KOPT-K1 (cell line): Measurements from ENCODE around the gene FKBP11.

ENCODE experiments used
- H3K27ac ChIP-seq: fragments of 200-600 bp; sonication (generic); 2 replicates; pipeline ENCODE4 v1.5.1; 2016; ENCODE audit warnings: antibody characterized with exemption, mild to moderate bottlenecking, low read depth, low read length; ENCODE audit not compliant: poor library complexity, severe bottlenecking
- H3K36me3 ChIP-seq: fragments of 200-600 bp; sonication (generic); 2 replicates; pipeline ENCODE4 v1.5.1; 2017; ENCODE audit warnings: antibody characterized with exemption, mild to moderate bottlenecking, low read length, moderate library complexity; ENCODE audit not compliant: insufficient read depth
- H3K9me3 ChIP-seq: fragments of 200-600 bp; sonication (generic); 2 replicates; pipeline ENCODE4 v1.5.1; 2017; ENCODE audit warnings: antibody characterized with exemption, low read length, mild to moderate bottlenecking; ENCODE audit not compliant: insufficient read depth, poor library complexity, severe bottlenecking

The FKBP11 gene

DNA sequence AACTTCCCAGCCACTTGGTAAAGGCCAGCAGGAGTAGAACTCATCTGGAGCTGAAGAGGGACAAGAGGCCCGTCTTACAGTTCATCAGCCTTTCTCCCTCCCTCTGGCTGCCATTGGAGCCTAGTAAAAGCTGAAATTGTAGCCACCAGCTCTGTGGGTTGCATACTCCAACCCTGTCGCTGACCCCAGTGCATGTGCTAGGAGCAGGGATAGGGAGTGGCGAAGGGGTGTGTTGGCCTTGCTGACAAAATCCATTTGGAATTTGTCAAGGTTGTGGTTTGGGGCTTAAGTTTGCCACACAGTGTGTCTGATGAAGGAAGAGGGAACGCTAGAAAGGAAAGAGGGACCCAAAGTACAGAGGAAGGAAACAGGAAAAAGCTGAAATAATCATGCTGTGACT is 36.0 kb upstream of the FKBP11 start:
- Histone ChIP-seq H3K36me3 (no peaks in the 10 kb centered on the region), H3K9me3 (no peaks in the 10 kb centered on the region), H3K27ac (no peak overlapping the region)

DNA sequence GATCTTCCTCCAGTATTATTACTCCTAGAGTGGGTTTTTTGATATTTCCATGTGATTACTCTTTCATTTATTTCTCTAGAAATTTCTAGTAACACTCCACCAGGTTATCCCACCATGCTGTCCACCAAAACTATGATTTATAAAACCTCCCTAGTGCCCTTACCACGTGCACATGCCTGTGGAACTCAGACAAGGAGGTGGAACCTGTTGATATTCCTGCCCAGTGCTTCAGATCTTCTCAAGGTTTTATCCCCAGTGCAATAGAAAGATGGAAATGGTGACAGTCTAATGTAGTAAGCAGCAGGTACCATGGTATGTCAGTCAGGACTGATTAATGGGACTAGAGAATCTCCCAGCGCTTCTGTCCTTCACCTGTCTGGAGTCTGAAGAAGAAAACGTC is 35.5 kb upstream of the FKBP11 start:
- Histone ChIP-seq H3K36me3 (no peaks in the 10 kb centered on the region), H3K27ac (no peak overlapping the region), H3K9me3 (no peaks in the 10 kb centered on the region)

DNA sequence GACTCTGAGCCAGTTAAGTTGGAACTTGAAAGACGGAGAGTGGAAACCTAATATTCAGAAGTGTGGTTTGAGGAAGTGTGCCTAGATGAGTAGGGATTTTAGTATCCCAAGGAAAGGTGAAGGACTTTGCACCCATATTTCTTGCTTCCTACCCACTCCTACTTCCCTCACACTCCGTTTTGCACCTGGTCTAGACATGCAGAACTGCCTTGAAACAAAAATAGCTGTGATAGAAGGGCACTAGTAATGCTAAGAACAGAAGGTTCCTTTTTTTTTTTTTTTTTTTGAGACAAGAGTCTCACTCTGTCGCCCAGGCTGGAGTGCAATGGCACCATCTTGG is 32.7 kb upstream of the FKBP11 start:
- Histone ChIP-seq H3K27ac (no peak overlapping the region), H3K9me3 (no peaks in the 10 kb centered on the region), H3K36me3 (peaks cover 18% of the 10 kb centered on the region; the same call in 1 of the 2 replicates)

DNA sequence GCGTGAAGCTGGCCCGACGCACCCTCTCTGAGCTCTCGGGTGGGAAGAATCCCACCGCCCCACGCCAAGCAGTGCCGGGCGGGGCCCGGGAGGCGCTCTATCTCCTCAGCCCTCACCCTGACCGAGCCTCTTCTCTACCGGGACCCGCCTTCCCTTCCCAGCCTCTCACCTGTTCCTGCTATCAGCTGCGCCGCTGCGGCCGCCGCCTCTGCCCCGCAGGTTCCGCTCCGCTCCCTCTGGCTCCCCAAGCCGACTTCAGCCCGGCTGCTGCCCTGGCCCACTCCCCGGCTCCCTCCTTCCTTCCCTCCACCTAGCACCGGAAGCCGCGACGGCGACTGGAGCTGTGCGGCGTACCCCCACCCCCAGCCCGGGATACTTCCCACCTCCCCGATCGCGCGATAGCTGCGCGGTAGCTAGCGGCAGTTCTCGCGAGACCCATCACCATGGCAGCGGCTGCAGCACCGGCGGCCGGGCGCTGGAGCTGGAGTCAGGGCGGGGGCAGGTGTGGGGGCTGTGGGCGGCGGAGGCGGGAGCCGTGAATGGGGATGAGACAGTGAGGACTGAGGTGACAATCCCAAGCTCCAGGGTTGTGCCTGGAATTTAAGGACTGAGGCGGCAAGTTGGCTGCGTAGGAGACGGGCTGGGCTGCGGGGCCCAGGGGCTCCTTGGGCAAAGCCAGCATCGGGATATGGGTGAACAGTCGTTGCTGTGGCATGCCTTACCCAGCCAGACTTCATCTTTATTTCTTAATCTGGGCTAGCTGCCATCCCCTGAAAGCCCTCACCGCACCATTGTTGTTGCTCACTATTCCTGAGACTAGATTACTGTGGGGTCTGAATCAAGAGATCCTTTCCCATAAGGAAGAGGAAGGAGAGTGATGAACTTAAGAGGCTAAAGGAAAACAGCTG is 32.1 kb upstream of the FKBP11 start, which contains the start of gene ARF3:
TSS of gene ARF3 (minus strand) at position 347 of the 908 bp plus-strand sequence. CDS start 16,392 bp downstream, outside the sequence.
- Histone ChIP-seq H3K27ac (peak within 1 kb of the TSS; percentile 85), H3K9me3 (no peaks in the 10 kb centered on the region), H3K36me3 (peaks cover 24% of the 10 kb centered on the region; the same call in 1 of the 2 replicates)

DNA sequence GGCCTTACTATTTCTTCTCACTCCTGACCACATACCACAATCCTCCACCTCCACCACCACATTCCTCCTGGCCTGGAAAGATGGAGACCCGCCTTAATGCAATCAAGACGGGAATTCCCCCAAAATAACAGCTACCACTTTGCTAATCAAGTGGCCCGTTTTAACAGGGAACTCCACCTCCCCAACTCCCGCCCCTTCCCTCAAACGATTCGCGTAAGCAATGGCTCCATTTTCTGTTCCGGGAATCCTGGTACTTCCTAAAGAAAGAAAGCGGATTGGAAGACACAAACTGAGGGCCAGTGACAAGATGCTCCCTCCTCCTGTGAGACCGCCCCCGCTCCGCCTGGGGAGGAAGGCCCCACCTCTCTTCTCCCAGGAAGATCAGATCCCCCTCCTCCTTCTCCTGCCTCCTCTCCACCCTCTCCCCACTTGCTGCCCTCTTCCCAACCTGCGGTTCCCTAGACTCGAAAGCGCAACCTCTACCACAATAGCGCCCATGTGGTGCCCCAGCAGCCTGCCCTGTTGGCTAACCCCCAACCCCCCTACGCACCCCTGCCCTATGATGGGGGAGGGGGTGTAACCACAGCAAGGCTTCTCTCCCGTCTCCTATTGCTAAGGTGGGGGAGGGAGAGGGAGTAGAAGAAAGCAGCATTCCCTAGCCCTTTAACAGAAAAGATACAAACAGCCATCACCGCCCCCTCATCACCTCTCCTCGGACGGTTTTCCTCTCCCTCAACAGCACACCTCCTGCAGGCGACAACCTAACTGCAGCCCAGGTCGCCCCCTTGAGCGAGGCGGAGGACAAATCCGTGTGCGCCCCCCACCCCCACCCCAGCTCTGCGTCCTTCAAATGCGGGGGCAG is 31.2 kb upstream of the FKBP11 start:
- H3K27ac ChIP-seq: peak overlapping the region; percentile 85
- H3K9me3 ChIP-seq: no peaks in the 10 kb centered on the region
- peaks cover 29% of the 10 kb centered on the region; the same call in 1 of the 2 replicates for H3K36me3 ChIP-seq

DNA sequence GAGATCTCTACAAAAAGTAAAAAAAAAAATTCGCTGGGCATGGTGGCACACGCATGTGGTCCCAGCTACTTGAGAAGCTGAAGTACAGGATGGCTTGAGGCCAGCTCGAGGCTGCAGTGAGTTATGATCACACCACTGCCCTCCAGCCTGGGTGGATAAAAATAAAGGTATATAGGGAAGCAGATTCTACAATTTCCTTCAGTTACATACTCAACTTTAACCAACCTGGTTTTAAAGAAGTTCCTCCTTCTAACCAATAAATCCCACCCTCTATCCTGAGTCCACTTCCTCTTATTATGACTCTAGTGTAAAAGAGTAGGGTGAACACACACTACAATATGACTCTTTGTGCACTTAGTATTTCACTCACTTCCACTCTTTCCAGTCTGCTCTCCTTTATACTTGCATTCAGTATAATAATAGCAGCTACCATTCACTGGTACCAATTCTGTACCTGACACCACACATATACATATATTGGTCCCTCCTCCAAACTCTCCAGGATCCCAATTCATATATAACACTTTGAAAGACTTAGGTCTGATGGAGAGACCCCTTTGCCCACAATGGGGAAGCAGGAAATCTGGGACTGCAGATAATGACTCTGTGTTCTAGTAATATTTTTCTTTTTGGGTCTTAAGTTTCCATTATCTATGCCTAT is 29.7 kb upstream of the FKBP11 start:
- H3K27ac ChIP-seq: no peak overlapping the region
- no peaks in the 10 kb centered on the region for H3K9me3 ChIP-seq
- H3K36me3 ChIP-seq: peaks cover 36% of the 10 kb centered on the region; the same call in 1 of the 2 replicates

DNA sequence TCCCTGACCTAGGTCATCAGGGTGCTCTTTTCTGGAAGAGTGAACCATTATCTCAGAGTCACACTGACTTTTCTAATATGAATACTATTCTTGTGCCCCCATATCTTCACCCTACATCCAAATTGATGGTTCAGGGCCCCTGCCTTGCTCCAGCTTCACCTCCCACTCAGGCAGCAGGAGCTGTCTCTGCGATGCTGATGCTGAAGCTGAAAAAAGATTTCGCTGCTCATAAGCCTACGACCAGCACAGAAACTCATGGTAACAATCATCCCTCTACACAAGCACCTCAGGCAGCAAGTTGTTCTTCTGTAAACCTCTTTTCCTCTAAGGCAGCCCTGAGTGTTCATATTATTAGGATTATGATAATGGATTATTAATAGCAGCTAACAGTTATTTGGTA is 28.8 kb upstream of the FKBP11 start:
- Histone ChIP-seq H3K36me3 (peaks cover 42% of the 10 kb centered on the region), H3K27ac (no peak overlapping the region), H3K9me3 (no peaks in the 10 kb centered on the region)

DNA sequence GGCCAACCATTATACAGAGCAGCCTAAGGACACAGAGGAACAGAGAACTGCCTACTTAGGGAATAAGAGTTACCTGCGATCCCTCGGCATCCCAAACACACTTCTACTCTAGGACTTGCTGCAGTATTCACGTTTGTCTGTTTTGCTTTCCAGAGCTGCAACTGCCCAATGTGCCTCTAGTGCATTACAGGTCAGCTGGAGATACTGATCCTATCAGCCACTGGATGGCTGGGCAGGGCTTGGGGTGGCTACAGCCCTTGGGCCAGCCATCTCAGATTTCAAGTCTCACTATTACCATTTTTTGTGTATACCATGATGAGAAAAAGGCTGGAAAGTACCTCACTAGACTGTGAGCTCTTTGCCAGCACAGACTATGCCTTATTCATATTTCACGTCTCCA is 27.4 kb upstream of the FKBP11 start:
- Histone ChIP-seq H3K9me3 (no peaks in the 10 kb centered on the region), H3K36me3 (peaks cover 42% of the 10 kb centered on the region), H3K27ac (no peak overlapping the region)

DNA sequence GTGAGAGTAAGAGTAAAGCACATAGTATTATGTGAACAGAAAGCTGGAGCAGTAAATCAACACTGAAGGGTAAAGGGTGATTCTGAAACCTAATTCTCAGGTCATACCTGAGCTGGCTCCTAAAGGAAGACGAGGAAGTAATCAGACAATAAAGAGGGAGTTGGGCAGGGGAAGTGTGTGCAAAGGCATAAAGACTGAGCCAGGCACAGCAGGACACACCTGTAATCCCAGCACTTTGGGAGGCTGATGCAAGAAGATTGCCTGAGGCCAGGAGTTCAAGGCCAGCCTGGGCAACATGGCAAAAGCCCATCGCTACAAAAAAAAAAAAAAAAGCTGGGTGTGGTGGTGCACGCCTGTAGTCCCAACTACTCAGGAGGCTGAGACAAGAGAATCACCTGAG is 22.4 kb upstream of the FKBP11 start:
- H3K9me3 ChIP-seq: no peaks in the 10 kb centered on the region
- no peak overlapping the region for H3K27ac ChIP-seq
- H3K36me3 ChIP-seq: peaks cover 29% of the 10 kb centered on the region

DNA sequence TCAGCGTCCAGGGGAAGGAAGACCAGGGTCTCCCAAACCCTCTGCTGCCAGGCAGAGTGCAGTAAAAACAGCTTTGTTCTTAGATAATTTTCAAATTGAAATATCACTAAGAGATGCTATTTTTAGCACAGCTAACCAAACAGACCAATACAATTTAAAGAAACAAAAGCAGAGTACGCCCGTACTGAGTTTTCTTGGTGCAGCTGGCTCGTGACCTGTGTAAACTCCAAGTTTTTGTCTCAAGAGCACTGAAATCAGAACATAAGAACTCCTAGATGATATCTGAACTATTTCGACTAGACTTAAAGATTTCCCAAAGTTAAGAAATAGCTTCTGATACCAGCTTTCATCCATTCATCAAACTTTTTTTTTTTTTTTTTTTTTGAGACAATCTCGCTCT is 21.7 kb upstream of the FKBP11 start:
- Histone ChIP-seq H3K27ac (no peak overlapping the region), H3K36me3 (peaks cover 27% of the 10 kb centered on the region), H3K9me3 (no peaks in the 10 kb centered on the region)

DNA sequence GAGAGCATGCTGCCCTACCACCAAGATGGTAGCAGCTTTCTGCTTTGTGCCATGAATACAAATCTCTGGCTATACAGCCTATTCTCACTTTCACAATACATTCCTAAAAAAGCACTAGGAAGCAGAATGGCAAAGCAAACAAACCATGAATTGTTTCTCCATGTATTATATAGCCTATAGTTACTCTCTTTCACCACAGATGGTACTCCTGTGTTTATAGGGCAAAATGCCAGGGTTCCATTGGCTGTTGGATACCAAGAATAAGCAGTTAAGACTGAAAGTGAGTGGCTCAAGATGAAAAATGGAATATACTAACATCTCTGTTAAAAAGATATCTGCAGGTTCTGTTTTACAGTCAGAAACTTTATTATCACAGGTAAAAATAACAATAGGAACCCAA is 20.9 kb upstream of the FKBP11 start:
- H3K27ac ChIP-seq: no peak overlapping the region
- peaks cover 31% of the 10 kb centered on the region for H3K36me3 ChIP-seq
- no peaks in the 10 kb centered on the region for H3K9me3 ChIP-seq

DNA sequence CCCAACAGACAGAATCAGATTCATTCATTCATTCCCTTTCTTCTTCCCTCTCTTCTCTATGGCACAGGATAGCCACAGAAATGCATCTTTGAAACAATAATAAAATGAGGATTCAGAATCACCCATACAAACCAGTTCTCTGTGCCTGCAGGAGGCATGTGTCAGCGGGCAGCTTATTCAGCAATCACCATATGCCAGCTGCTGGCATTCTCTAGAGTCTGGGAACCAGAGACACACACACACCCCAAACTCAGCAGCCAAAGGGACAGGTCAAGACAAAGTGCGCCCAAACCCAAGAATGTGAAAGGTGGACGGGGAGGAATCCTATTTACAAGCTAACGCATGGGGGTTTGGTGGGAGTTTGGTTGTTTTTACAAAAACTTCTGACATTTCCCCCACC is 17.9 kb upstream of the FKBP11 start:
- no peak overlapping the region for H3K27ac ChIP-seq
- no peaks in the 10 kb centered on the region for H3K9me3 ChIP-seq
- peaks cover 49% of the 10 kb centered on the region for H3K36me3 ChIP-seq

DNA sequence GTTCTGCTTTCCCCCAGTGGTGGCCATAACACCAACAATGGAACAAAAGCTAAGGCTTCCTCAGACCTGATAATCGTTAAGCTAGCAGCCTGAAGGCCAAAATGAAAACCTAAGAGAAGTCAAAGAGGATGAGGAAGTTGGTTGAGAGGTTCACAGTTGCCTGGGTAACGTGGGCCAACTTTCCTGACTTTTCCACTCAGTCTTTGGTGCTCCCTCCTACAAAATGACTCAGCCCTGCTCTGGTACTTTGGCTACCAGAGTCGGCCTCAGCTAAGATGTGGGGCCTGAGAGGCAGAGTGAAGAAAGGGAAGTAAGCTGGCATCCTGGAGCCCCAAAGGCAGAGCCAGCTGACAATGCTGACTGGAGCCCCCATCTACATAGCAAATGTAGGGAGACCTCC is 14.9 kb upstream of the FKBP11 start:
- H3K36me3 ChIP-seq: peaks cover 72% of the 10 kb centered on the region
- no peak overlapping the region for H3K27ac ChIP-seq
- H3K9me3 ChIP-seq: no peaks in the 10 kb centered on the region

DNA sequence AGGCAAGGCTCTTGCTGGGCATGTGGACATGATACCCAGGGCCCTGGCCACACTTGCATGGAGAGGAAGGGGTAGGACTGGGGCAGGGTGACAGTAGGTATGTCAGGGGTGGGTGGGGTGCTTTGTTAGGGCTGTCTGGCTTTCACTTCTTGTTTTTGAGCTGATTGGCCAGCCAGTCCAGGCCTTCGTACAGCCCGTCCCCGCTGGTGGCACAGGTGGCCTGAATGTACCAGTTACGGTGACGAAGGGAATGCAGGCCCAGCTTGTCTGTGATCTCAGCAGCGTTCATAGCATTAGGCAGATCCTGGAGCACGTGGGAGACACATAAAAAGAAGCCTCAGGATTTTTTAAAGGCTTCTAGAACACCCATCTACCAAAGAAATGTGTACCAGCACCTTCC is 13.5 kb upstream of the FKBP11 start:
- H3K27ac ChIP-seq: no peak overlapping the region
- peaks cover 85% of the 10 kb centered on the region for H3K36me3 ChIP-seq
- H3K9me3 ChIP-seq: no peaks in the 10 kb centered on the region

DNA sequence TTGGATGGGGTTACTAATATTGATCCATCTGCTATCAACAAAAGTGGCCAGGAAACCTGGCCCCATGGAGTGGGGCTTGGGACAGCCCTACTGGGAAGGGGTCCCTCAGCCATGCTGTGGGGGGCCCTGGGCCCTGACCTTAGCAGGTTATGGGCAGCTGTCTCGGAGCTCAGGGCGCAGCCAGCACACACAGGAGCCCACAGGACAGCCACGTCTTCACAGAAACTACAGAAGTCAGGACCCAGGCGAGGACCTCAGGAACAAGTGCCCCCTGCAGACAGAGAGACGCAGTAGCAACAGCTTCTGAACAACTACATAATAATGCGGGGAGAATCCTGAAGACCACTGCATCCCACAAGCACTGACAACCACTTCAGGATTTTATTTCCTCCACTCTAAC is 11.9 kb upstream of the FKBP11 start:
- H3K27ac ChIP-seq: no peak overlapping the region
- no peaks in the 10 kb centered on the region for H3K9me3 ChIP-seq
- peaks cover 94% of the 10 kb centered on the region for H3K36me3 ChIP-seq
